Epithelial cell of proximal tubule (primary cell): ENCODE results near the gene LTBR. TPM values are rescaled to one million over a fixed set of nuclear protein-coding genes. Genes with fewer than 3 reads are reported as not detected.

Source experiments
- DNase-seq: peaks from one replicate; pipeline ENCODE4 v3.0.0-alpha.2; 2011; ENCODE audit warnings: low read depth
- H3K4me3 ChIP-seq: 2 replicates; pipeline ENCODE4 v1.5.1; 2011; ENCODE audit warnings: low read depth, mild to moderate bottlenecking, low read length
- CTCF ChIP-seq: conservative IDR thresholded peaks from 2 replicates; pipeline ENCODE4 v1.5.1; 2012; ENCODE audit warnings: low read depth, mild to moderate bottlenecking, low read length
- total RNA-seq: library from RNA; depleted of rRNA; stranded (reverse); fragments of >200 nt; gene quantifications from 2 replicates; pipeline ENCODE4 v1.2.3, GENCODE V29; 2015

Gene LTBR
- total RNA-seq, 1 donor from 2014 or later: 152 TPM

GRCh38 chr12:6355491-6356373, 28.2 kb upstream of the LTBR start:
- no peak for DNase-seq
- no peak for TF ChIP-seq CTCF
- no peak overlapping the region for H3K4me3 ChIP-seq

- no peak for TF ChIP-seq CTCF
- no peak for DNase-seq
- H3K4me3 ChIP-seq: no peak overlapping the region
These were observed 27.6 kb upstream of the LTBR start for GRCh38 chr12:6356374-6356820.

GRCh38 chr12:6358881-6359280, 25.1 kb upstream of the LTBR start:
- no peak for TF ChIP-seq CTCF
- H3K4me3 ChIP-seq: no peak overlapping the region

GRCh38 chr12:6360080-6360571, 23.8 kb upstream of the LTBR start:
- no peak overlapping the region for H3K4me3 ChIP-seq
- no peak for TF ChIP-seq CTCF
- DNase-seq: no peak

More at GRCh38 chr12:6358881-6359280, 25.1 kb upstream of the LTBR start:
- no peak for DNase-seq

GRCh38 chr12:6360578-6361490, 23.1 kb upstream of the LTBR start:
- H3K4me3 ChIP-seq: no peak overlapping the region
- DNase-seq: no peak
- TF ChIP-seq CTCF: no peak

- H3K4me3 ChIP-seq: no peak overlapping the region
- DNase-seq: no peak
- TF ChIP-seq CTCF: no peak
These were observed 22.1 kb upstream of the LTBR start for GRCh38 chr12:6361834-6362233.
